Activated naive CD4-positive, alpha-beta T cell treated with anti-CD3 and anti-CD28 coated beads, Interleukin-2, amount 10 ng/mL, durations not matched to agents 7 days and 5 days (primary cell): Measurements from ENCODE around the gene TRIM38.
"Not testable (repeated sequence)": the region's sequence is repeated elsewhere in the genome, so short reads cannot be mapped to it uniquely, and the experiment has no call there.

Experiments used
- CTCF ChIA-PET: fragments of 350-600 bp; sonication (Branson Sonifier 250); formaldehyde crosslinking; loops from one replicate; lab custom pipeline; 2021; ENCODE audit warnings: antibody characterized with exemption; lab: Charles Lee
- DNase-seq: peaks from one replicate; pipeline ENCODE4 v3.0.0-alpha.2; 2020
- H3K27ac Mint-ChIP-seq: one replicate; pipeline ENCODE4 v1.8.0; 2021; ENCODE audit warnings: mild to moderate bottlenecking, moderate library complexity, mixed read lengths
- H3K27me3 Mint-ChIP-seq: one replicate; pipeline ENCODE4 v1.8.0; 2021; ENCODE audit warnings: mild to moderate bottlenecking, mixed read lengths
- H3K36me3 Mint-ChIP-seq: one replicate; pipeline ENCODE4 v1.8.0; 2021; ENCODE audit warnings: mixed read lengths
- H3K4me1 Mint-ChIP-seq: one replicate; pipeline ENCODE4 v1.8.0; 2021; ENCODE audit warnings: mixed read lengths
- H3K4me3 Mint-ChIP-seq: one replicate; pipeline ENCODE4 v1.8.0; 2021; ENCODE audit warnings: mild to moderate bottlenecking, moderate library complexity, mixed read lengths
- H3K9me3 Mint-ChIP-seq: one replicate; pipeline ENCODE4 v1.8.0; 2021; ENCODE audit warnings: mixed read lengths

TRIM38 gene

GRCh38 chr6:25962149-25963127 is at the start of gene TRIM38:
Gene TRIM38, plus strand, starts transcription at chr6:25962802. Its CDS starts 3,721 bp downstream, at chr6:25966523.
- H3K9me3 Mint-ChIP-seq: peaks cover 16% of the 10 kb centered on the region
- peak; percentile 88 for DNase-seq

GRCh38 chr6:25913741-25914140 is 48.9 kb upstream of the TRIM38 start:
- Mint-ChIP-seq H3K27me3 (peaks cover 3% of the 10 kb centered on the region), H3K4me1 (no peaks in the 10 kb centered on the region), H3K4me3 (no peak overlapping the region), H3K27ac (no peak overlapping the region), H3K36me3 (no peaks in the 10 kb centered on the region), H3K9me3 (no peaks in the 10 kb centered on the region)
- CTCF ChIA-PET: no interaction called here
- DNase-seq: no peak

More at GRCh38 chr6:25962149-25963127, at the start of gene TRIM38:
- peak within 1 kb of the TSS; percentile 97 for H3K27ac Mint-ChIP-seq
- no peaks in the 10 kb centered on the region for H3K27me3 Mint-ChIP-seq
- peaks cover 39% of the 10 kb centered on the region for H3K36me3 Mint-ChIP-seq
- H3K4me3 Mint-ChIP-seq: peak within 1 kb of the TSS; percentile 94
- H3K4me1 Mint-ChIP-seq: peaks cover 80% of the 10 kb centered on the region
- CTCF ChIA-PET: interaction anchor here (0.8 to 1.3 kb wide), 3 partner anchors 30 to 242 kb away, joined by 3 to 4 read pairs (median 3); a partner anchor contains a TSS

GRCh38 chr6:25916330-25916729 is 46.3 kb upstream of the TRIM38 start:
- no peaks in the 10 kb centered on the region for H3K4me1 Mint-ChIP-seq
- no peak overlapping the region for H3K27ac Mint-ChIP-seq
- no peak overlapping the region for H3K4me3 Mint-ChIP-seq
- CTCF ChIA-PET: no interaction called here
- no peaks in the 10 kb centered on the region for H3K27me3 Mint-ChIP-seq
- DNase-seq: no peak
- H3K36me3 Mint-ChIP-seq: no peaks in the 10 kb centered on the region
- H3K9me3 Mint-ChIP-seq: no peaks in the 10 kb centered on the region

GRCh38 chr6:25916789-25917490 is 45.7 kb upstream of the TRIM38 start:
- no peak for DNase-seq
- no peaks in the 10 kb centered on the region for H3K36me3 Mint-ChIP-seq
- no peaks in the 10 kb centered on the region for H3K4me1 Mint-ChIP-seq
- no peaks in the 10 kb centered on the region for H3K9me3 Mint-ChIP-seq
- no peak overlapping the region for H3K4me3 Mint-ChIP-seq
- H3K27ac Mint-ChIP-seq: no peak overlapping the region
- H3K27me3 Mint-ChIP-seq: no peaks in the 10 kb centered on the region
- CTCF ChIA-PET: no interaction called here

GRCh38 chr6:25918083-25918683 is 44.4 kb upstream of the TRIM38 start:
- CTCF ChIA-PET: no interaction called here
- DNase-seq: no peak
- Mint-ChIP-seq H3K27ac (no peak overlapping the region), H3K9me3 (no peaks in the 10 kb centered on the region), H3K27me3 (no peaks in the 10 kb centered on the region), H3K36me3 (no peaks in the 10 kb centered on the region), H3K4me3 (no peak overlapping the region), H3K4me1 (no peaks in the 10 kb centered on the region)

GRCh38 chr6:25919657-25920056 is 42.9 kb upstream of the TRIM38 start:
- CTCF ChIA-PET: interaction anchor here (1.1 to 1.4 kb wide), 2 partner anchors 131 to 201 kb away, joined by 3 read pairs; no protein-coding TSS in a partner anchor
- no peak for DNase-seq
- no peaks in the 10 kb centered on the region for H3K9me3 Mint-ChIP-seq
- no peaks in the 10 kb centered on the region for H3K27me3 Mint-ChIP-seq
- H3K27ac Mint-ChIP-seq: no peak overlapping the region
- H3K36me3 Mint-ChIP-seq: no peaks in the 10 kb centered on the region
- no peaks in the 10 kb centered on the region for H3K4me1 Mint-ChIP-seq
- H3K4me3 Mint-ChIP-seq: no peak overlapping the region

GRCh38 chr6:25921525-25922203 is 40.9 kb upstream of the TRIM38 start:
- H3K27me3 Mint-ChIP-seq: no peaks in the 10 kb centered on the region
- H3K9me3 Mint-ChIP-seq: no peaks in the 10 kb centered on the region
- H3K36me3 Mint-ChIP-seq: no peaks in the 10 kb centered on the region
- no peaks in the 10 kb centered on the region for H3K4me1 Mint-ChIP-seq
- no peak for DNase-seq
- no peak overlapping the region for H3K27ac Mint-ChIP-seq
- CTCF ChIA-PET: no interaction called here
- H3K4me3 Mint-ChIP-seq: no peak overlapping the region

- H3K36me3 Mint-ChIP-seq: no peaks in the 10 kb centered on the region
- CTCF ChIA-PET: no interaction called here
- DNase-seq: no peak
- no peaks in the 10 kb centered on the region for H3K4me1 Mint-ChIP-seq
- no peak overlapping the region for H3K27ac Mint-ChIP-seq
- H3K9me3 Mint-ChIP-seq: no peaks in the 10 kb centered on the region
- H3K4me3 Mint-ChIP-seq: no peak overlapping the region
- H3K27me3 Mint-ChIP-seq: no peaks in the 10 kb centered on the region
These were observed 40.3 kb upstream of the TRIM38 start for GRCh38 chr6:25922301-25922700.

- H3K27ac Mint-ChIP-seq: no peak overlapping the region
- CTCF ChIA-PET: interaction anchor here (0.5 to 0.9 kb wide), 4 partner anchors 87 to 716 kb away, joined by 3 to 5 read pairs (median 3); no protein-coding TSS in a partner anchor
These were observed 36.7 kb upstream of the TRIM38 start for GRCh38 chr6:25925876-25926275.

GRCh38 chr6:25927178-25927577 is 35.4 kb upstream of the TRIM38 start:
- H3K9me3 Mint-ChIP-seq: no peaks in the 10 kb centered on the region
- no peak for DNase-seq

More at GRCh38 chr6:25925876-25926275, 36.7 kb upstream of the TRIM38 start:
- no peaks in the 10 kb centered on the region for H3K27me3 Mint-ChIP-seq
- DNase-seq: no peak
- no peaks in the 10 kb centered on the region for H3K4me1 Mint-ChIP-seq
- H3K36me3 Mint-ChIP-seq: no peaks in the 10 kb centered on the region
- H3K4me3 Mint-ChIP-seq: no peak overlapping the region
- H3K9me3 Mint-ChIP-seq: no peaks in the 10 kb centered on the region

GRCh38 chr6:25927756-25928216 is 34.8 kb upstream of the TRIM38 start:
- CTCF ChIA-PET: interaction anchor here (0.9 to 1.6 kb wide), 3 partner anchors 13 to 208 kb away, joined by 3 to 4 read pairs (median 3); no protein-coding TSS in a partner anchor
- Mint-ChIP-seq H3K36me3 (no peaks in the 10 kb centered on the region), H3K9me3 (no peaks in the 10 kb centered on the region), H3K27me3 (peaks cover 4% of the 10 kb centered on the region), H3K27ac (no peak overlapping the region), H3K4me3 (no peak overlapping the region), H3K4me1 (no peaks in the 10 kb centered on the region)
- DNase-seq: no peak

More at GRCh38 chr6:25927178-25927577, 35.4 kb upstream of the TRIM38 start:
- CTCF ChIA-PET: interaction anchor here (1.5 to 1.6 kb wide), 2 partner anchors 13 to 15 kb away, joined by 3 to 4 read pairs; no protein-coding TSS in a partner anchor
- H3K4me1 Mint-ChIP-seq: no peaks in the 10 kb centered on the region
- H3K36me3 Mint-ChIP-seq: no peaks in the 10 kb centered on the region
- H3K4me3 Mint-ChIP-seq: no peak overlapping the region
- H3K27me3 Mint-ChIP-seq: peaks cover 2% of the 10 kb centered on the region
- H3K27ac Mint-ChIP-seq: no peak overlapping the region

GRCh38 chr6:25928562-25929324 is 33.9 kb upstream of the TRIM38 start:
- H3K27me3 Mint-ChIP-seq: peaks cover 4% of the 10 kb centered on the region

GRCh38 chr6:25929785-25930184 is 32.8 kb upstream of the TRIM38 start:
- H3K27ac Mint-ChIP-seq, H3K36me3 Mint-ChIP-seq, H3K9me3 Mint-ChIP-seq, CTCF ChIA-PET, H3K4me1 Mint-ChIP-seq, H3K4me3 Mint-ChIP-seq, DNase-seq, H3K27me3 Mint-ChIP-seq: not testable (repeated sequence)

More at GRCh38 chr6:25928562-25929324, 33.9 kb upstream of the TRIM38 start:
- DNase-seq: no peak
- H3K36me3 Mint-ChIP-seq: no peaks in the 10 kb centered on the region
- H3K27ac Mint-ChIP-seq: no peak overlapping the region
- no peaks in the 10 kb centered on the region for H3K4me1 Mint-ChIP-seq
- H3K9me3 Mint-ChIP-seq: no peaks in the 10 kb centered on the region
- H3K4me3 Mint-ChIP-seq: no peak overlapping the region
- CTCF ChIA-PET: interaction anchor here (0.9 to 1.6 kb wide), 3 partner anchors 12 to 209 kb away, joined by 3 to 4 read pairs (median 3); no protein-coding TSS in a partner anchor
